HepG2 (cell line): ENCODE measurements around the gene FAM187B. TPM values are rescaled to one million over a fixed set of nuclear protein-coding genes. Genes with fewer than 3 reads are reported as not detected.

Experiments used
- ATF1 ChIP-seq: IDR thresholded peaks from 2 replicates; pipeline ENCODE4 v1.6.1; 2016; ENCODE audit warnings: mild to moderate bottlenecking, control low read depth
- BORCS8-MEF2B ChIP-seq: sonication (generic); formaldehyde crosslinking; IDR thresholded peaks from 2 replicates; pipeline ENCODE4 v1.8.0; 2022; ENCODE audit warnings: mild to moderate bottlenecking, missing genetic modification reagents
- FLYWCH1 ChIP-seq: sonication (generic); formaldehyde crosslinking; IDR thresholded peaks from 2 replicates; pipeline ENCODE4 v1.8.1; 2023; ENCODE audit warnings: mild to moderate bottlenecking, missing genetic modification reagents
- FOXO1 ChIP-seq: sonication (generic); formaldehyde crosslinking; IDR thresholded peaks from 2 replicates; pipeline ENCODE4 v1.4.0; 2020; ENCODE audit warnings: missing genetic modification reagents
- KDM6A ChIP-seq: IDR thresholded peaks from 2 replicates; pipeline ENCODE4 v1.6.1; 2016; ENCODE audit warnings: low read depth
- KIAA2018 ChIP-seq: sonication (generic); formaldehyde crosslinking; IDR thresholded peaks from 2 replicates; pipeline ENCODE4 v1.5.0; 2020; ENCODE audit warnings: mild to moderate bottlenecking, missing genetic modification reagents, borderline replicate concordance
- KLF12 ChIP-seq: sonication (generic); formaldehyde crosslinking; IDR thresholded peaks from 2 replicates; pipeline ENCODE4 v1.4.0; 2020; ENCODE audit warnings: missing genetic modification reagents, borderline replicate concordance
- SMARCE1 ChIP-seq: fragments of 450-650 bp; IDR thresholded peaks from 2 replicates; pipeline ENCODE4 v1.6.1; 2017; ENCODE audit warnings: borderline replicate concordance
- TP53 ChIP-seq: sonication (generic); formaldehyde crosslinking; conservative IDR thresholded peaks from 2 replicates; pipeline ENCODE4 v1.4.0; 2020; ENCODE audit warnings: missing genetic modification reagents
- ZBTB3 ChIP-seq: sonication (generic); formaldehyde crosslinking; IDR thresholded peaks from 2 replicates; pipeline ENCODE4 v1.4.0; 2020; ENCODE audit warnings: low read depth, mild to moderate bottlenecking, moderate library complexity, missing genetic modification reagents, borderline replicate concordance
- ZBTB49 ChIP-seq: sonication (generic); formaldehyde crosslinking; IDR thresholded peaks from 2 replicates; pipeline ENCODE4 v1.4.0; 2020; ENCODE audit warnings: missing genetic modification reagents, borderline replicate concordance
- ZNF207 ChIP-seq: fragments of 450-650 bp; IDR thresholded peaks from 2 replicates; pipeline ENCODE4 v1.6.1; 2016; ENCODE audit warnings: antibody characterized with exemption, borderline replicate concordance
- ZNF512B ChIP-seq: sonication (generic); formaldehyde crosslinking; IDR thresholded peaks from 2 replicates; pipeline ENCODE4 v1.5.1; 2020; ENCODE audit warnings: missing genetic modification reagents, mild to moderate bottlenecking, borderline replicate concordance
- ZNF770 ChIP-seq: sonication (generic); formaldehyde crosslinking; IDR thresholded peaks from 2 replicates; pipeline ENCODE4 v1.5.0; 2020; ENCODE audit warnings: mild to moderate bottlenecking, missing genetic modification reagents
- polyA plus RNA-seq, 8 experiments: library from polyadenylated mRNA; depleted of rRNA in 3 of 8; stranded (reverse) in 7 of 8; unstranded in 1 of 8; fragments of >200 nt; fragmentation: Illumina TruSeq in 4 of 8; extraction: Trizol in 4 of 8; gene quantifications; 2 replicates each; pipeline versions ENCODE4 v1.2.1 to v1.2.3, GENCODE V29; 2011 to 2016; ENCODE audit warnings: low read depth in 4 of 8, missing spikeins in 1 of 8, mixed read lengths in 1 of 8; ENCODE audit not compliant: insufficient read depth in 1 of 8
- total RNA-seq, 5 experiments: library from RNA; depleted of rRNA; stranded (reverse); fragments of >200 nt; fragmentation: Illumina TruSeq; extraction: Trizol; gene quantifications; 2 replicates each; pipeline ENCODE4 v1.2.3, GENCODE V29; 2016; ENCODE audit warnings: low read depth in 1 of 5

The FAM187B gene
- total and polyA plus RNA-seq, 2 of the 13 experiments (the other 11 are each of a cell fraction or from before 2014, with no cell fraction given) = not detected

- TF ChIP-seq ZNF207 (no peak), ZNF512B (CRISPR knock-in tag) (no peak), FLYWCH1 (CRISPR knock-in tag) (no peak), ZNF770 (CRISPR knock-in tag) (no peak), FOXO1 (CRISPR knock-in tag) (no peak), SMARCE1 (no peak), KIAA2018 (CRISPR knock-in tag) (no peak), ZBTB49 (CRISPR knock-in tag) (no peak), KDM6A (CRISPR knock-in tag) (no peak), ATF1 (CRISPR knock-in tag) (no peak), TP53 (CRISPR knock-in tag) (no peak), ZBTB3 (no peak; the same call in 1 of the 2 replicates), BORCS8-MEF2B (no peak), KLF12 (CRISPR knock-in tag) (no peak)
Observed at GRCh38 chr19:35249146-35249847, 20.8 kb upstream of the FAM187B start (continued).
